HG03439 (cell line): ENCODE results near the gene SWT1.
"Not testable (repeated sequence)": the region's sequence is repeated elsewhere in the genome, so short reads cannot be mapped to it uniquely, and the experiment has no call there.

Experiments used
- ATAC-seq: cut with Tn5 transposase; IDR thresholded peaks from one replicate; pipeline ENCODE4 v1.9.1; 2021; ENCODE audit warnings: mild to moderate bottlenecking, moderate library complexity; ENCODE audit not compliant: unreplicated experiment

SWT1 gene

DNA sequence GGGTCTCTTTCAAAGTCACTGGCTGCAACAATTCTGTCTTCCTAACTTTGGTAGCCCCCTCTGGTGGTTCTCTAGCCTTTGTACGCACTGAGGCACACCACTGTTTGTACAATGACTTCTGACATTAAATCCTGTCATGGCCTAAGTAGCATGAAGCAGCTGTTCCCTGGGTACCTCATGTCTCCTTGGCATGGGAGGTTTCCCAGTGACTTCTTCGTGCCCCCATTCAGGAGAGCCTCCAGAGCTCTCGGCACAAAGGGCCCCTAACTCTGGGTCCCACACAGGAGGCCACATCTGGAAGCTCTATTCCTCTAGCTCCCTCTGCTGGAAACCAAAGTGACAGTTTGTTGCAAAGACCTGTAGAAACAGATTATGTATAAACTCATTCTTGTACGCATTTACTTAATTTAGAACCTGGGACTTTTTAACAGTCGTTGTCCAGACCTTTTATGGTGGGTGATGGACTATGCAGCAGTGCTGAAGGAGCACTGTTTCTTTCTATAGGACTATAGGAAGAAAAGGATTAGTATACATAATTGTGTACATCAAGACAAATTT, 13.4 kb downstream of the SWT1 start:
- peak; percentile 91 for ATAC-seq

DNA sequence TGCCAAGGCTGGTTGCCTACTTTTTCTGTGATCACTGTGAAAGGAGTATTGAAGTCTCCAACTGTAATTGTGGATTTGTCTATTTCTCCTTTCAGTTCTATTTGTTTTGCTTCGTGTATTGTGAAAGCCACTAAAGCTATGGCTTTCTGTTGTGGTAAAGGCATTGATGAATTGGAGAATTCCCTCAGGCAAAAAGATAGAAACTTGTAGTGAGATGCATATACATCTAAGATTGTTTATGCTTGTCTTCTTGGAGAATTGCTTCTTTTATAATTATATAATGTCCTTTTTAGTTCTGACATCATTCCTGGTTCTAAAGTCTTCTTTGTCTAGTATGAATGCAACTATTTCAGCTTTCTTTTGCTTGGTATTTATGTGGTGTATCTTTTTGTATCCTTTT, 36.8 kb downstream of the SWT1 start:
- no peak for ATAC-seq

DNA sequence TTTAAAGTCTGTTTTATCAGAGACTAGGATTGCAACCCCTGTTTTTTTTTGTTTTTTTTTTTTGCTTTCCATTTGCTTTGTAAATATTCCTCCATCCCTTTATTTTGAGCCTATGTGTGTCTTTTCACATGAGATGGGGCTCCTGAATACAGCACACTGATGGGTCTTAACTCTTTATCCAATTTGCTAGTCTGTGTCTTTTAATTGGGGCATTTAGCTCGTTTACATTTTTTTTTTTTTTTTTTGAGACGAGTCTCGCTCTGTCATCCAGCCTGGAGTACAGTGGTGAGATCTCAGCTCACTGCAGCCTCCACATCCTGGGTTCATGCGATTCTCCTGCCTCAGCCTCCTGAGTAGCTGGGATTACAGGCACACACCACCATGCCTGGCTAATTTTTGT, 41.7 kb downstream of the SWT1 start:
- not testable (repeated sequence) for ATAC-seq

DNA sequence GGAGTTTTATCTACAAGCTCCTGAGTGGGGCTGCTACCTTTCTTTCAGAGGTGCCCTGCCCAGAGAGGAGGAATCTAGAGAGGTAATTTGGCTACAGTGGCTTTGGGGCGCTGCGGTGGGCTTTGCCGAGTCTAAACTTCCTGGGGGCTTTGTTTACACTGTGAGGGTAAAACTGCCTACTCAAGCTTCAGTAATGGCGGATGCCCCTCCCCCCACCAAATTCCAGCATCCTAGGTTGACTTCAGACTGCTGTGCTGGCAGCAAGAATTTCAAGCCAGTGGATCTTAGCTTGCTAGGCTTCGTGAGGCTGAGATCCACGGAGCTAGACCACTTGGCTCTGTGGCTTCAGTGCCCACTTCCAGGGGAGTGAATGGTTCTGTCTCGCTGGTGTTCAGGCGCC, 43.9 kb downstream of the SWT1 start:
- no peak for ATAC-seq

DNA sequence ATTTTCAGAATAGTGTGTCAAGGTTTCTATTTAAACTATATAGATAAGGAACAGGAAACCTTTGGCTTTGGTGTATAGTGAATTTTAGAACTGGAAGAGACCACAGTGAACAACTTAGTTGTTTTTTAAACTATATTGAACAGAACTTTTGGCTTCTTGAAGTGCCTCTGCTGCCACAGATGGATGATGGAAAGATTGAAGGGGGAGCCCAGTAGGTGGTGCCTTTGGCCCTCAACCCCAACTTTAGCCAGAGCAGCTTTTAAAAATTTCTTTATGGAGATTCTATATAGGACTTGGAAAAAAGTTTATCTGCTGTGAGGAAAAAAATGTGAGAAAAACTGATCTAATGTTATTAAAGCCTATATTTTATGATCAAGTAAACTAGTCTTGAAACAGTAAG, 50.2 kb downstream of the SWT1 start:
- ATAC-seq, result no peak

DNA sequence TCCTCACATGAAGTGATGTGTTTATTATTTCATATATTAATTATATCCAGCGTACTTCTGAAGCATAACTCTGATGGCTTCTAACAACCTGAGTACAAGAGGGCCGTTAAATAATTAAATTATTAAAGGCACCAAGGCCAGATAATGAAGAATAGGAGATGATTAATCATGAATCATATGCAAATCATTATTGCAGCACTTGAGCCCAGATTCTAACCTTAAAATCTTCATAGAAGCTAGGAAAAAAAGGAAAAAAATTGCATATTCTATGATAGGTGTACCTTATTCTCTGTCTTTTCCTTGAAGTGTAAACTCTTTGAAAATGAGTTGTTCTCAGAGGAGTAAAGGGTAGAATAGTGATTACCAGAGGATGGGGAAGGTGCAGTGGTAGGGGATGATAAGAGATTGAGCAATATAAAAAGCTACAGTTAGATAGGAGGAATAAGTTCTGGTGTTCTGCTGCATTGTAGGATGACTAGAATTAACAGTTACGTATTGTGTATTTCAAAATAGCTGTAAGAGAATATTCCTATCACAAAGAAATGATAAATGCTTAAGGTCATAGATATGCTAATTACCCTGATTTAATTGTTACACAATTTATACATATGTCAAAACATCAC, 51.1 kb downstream of the SWT1 start:
- no peak for ATAC-seq

DNA sequence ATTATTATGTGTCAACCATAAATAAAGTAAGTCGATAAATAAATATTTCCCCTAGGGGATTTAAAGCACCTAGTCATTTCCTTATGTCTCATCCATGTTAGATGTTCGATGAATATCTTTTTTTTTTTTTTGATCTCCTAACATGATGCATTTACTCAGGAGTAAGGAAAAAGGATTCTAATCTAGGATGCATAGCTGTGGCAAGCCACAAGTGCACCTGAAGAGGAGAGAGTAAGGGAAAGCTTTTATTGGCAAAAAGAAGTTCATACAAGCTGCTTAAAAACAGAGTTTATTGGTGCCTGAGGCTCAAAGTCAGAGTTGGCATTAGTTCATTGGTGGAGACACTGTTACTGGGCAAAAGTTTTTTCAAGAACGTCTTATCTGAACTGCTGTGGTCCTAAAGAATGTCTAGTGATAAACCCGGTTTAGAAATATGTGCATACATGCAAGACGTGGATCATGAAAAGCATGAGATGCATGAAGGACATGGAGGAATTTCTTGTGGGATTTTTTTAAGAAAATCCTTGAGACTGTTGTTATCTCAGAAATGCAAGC, 51.7 kb downstream of the SWT1 start:
- ATAC-seq, result no peak

DNA sequence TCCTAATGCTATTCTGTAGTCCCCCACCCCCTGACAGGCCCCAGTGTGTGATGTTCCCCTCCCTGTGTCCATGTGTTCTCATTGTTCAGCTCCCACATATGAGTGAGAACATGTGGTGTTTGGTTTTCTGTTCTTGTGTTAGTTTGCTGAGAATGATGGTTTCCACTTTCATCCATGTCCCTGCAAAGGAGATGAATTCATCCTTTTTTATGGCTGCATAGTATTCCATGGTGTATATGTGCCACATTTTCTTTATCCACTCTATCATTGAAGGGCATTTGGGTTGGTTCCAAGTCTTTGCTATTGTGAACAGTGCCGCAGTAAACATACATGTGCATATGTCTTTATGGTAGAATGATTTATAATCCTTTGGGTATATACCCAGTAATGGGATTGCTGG, 52.4 kb downstream of the SWT1 start:
- ATAC-seq, result not testable (repeated sequence)

DNA sequence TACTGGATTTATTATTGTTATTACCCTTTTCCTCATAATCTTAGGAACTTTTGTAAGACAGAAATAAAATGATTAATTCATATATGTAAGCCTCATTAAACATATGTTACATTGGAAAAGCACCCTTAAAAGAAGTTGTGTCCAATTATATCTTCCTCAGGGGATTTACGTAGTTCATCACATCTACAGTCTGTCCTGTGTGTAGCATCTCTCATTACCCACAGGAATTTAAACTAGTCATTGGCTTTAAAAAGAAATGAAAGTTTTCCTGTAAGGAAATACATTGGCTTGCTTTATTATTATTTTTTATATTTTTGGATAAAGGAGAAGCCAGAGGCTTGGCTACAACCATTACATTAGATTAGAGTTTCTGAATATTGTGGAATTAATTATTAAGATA, 56.1 kb downstream of the SWT1 start:
- ATAC-seq, result no peak

DNA sequence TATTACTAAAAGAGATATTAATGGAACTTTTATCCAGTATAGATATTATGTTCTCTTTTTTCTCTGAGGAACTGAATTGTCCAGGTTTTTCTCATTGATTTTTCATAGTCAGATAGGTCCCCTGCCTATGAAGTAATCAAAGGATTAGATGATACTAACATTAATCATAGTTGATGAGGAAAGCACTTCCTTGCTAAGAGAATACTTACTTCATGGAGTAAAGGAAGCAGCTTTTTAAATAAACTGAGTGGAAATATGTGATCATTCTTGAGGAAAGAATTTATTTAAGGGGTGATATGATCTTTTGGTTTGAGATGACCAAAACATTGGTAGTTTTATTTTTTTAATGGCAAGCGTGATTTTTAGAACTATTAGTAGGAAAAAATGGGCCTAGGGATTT, 58.9 kb downstream of the SWT1 start:
- no peak for ATAC-seq

DNA sequence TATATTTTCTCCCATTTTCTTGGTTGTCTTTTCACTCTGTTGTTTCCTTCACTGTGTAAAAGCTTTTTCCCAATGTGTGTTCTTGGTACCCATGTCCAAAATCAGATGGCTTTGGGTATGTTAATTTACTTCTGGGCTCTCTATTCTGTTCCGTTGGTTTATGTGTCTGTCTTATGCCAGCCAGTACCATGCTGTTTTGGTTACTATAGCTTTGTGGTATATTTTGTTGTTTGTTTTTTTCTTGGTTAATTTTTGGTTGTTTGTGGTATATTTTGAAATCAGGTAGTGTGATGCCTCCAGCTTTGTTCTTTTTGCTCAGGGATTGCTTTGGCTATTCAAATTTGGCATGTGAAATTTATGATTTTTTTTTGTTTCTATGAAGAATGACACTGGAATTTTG, 67.2 kb downstream of the SWT1 start:
- no peak for ATAC-seq

DNA sequence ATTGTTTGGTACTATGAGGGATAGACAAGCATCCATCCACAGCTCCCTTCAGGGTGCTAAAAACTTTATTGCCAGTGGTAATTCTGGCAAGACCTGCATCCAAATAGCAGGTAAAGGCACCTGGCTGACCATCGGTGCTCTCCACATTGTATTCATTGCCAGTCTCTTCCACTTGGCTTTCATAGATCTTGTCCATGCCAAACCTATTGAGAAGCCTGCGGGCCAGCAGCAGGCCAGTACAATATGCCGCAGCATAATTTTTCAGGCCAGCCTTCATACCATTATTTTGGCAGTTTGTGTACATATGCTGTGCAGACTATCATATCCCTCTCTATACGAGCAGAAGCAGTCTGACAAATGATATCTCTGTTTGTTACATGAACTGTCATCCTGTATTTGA, 70.2 kb downstream of the SWT1 start:
- ATAC-seq, result no peak

DNA sequence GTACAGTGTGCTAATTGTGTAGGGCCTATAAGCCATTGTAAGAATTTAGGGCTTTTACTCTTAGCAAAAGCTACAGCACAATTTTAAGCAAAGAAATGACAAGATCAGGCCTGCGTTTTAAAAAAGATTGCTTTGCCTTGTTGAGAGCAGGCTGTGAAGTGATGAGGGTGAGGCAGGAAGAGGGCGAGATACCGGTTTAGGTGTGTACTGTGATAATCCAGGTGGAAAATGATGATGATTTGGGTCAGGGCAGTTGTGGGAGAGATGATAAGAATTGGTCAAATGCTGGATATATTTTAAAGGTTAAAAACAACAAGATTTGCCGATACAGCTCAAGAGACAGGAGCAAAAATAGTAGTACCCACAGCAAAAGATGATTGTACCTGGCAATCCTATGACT, 72.0 kb downstream of the SWT1 start:
- no peak for ATAC-seq

DNA sequence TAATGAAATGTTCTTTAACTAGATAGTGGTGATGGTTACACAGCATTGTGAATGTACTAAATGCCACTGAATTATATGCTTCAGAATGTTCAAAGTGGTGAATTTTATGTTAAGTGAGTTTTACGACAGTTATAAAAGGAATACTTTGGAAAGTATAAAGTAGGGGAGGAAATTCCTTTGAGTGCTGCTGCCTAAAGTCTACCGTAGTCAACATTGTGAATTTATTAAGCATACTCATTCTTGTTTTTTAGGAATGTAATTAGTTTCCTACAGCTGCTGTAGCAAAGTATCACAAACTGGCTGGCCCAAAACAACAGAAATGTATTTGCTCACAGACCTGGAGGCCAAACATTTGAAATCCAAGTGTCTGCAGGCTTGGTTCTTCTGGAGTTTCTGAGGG, 73.0 kb downstream of the SWT1 start:
- ATAC-seq, result no peak

DNA sequence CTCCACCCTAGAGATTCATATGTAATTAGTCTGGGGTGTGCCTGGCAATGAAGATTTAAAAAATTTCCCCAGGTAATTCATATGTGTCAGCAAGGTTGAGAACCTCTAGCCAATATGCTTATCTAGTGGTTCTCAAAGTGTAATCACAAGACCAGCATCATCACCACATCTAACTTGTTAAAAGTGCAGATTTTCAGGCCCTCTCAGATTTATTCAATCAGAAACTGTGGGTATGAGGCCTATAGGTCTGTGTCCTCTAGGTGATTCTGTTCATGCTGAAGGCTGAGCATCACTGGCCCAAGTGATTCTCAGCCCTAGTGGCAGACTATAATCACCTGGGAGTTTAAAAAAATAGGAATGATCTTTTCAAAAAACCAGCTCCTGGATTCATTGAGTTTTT, 75.9 kb downstream of the SWT1 start:
- no peak for ATAC-seq

DNA sequence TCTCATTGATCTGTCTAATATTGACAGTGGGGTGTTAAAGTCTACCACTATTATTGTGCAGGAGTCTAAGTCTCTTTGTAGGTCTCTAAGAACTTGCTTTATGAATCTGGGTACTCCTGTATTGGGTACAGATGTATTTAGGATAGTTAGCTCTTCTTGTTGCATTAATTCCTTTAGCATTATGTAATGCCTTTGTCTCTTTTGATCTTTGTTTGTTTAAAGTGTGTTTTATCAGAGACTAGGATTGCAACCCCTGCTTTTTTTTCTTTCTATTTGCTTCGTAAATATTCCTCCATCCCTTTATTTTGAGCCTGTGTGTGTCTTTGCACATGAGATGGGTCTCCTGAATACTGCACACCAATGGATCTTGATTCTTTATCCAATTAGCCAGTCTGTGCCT, 77.2 kb downstream of the SWT1 start:
- not testable (repeated sequence) for ATAC-seq

DNA sequence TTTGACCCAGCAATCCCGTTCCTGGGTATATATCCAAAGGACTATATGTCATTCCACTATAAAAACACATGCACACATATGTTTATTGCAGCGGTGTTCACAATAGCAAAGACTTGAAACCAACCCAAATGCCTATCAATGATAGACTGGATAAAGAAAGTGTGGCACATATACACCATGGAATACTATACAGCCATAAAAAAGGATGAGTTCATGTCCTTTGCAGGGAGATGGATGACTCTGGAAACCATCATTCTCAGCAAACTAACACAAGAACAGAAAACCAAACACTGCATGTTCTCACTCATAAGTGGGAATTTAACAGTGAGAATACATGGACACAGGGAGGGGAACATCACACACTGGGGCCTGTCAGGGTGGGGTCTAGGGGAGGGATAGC, 80.2 kb downstream of the SWT1 start:
- not testable (repeated sequence) for ATAC-seq

DNA sequence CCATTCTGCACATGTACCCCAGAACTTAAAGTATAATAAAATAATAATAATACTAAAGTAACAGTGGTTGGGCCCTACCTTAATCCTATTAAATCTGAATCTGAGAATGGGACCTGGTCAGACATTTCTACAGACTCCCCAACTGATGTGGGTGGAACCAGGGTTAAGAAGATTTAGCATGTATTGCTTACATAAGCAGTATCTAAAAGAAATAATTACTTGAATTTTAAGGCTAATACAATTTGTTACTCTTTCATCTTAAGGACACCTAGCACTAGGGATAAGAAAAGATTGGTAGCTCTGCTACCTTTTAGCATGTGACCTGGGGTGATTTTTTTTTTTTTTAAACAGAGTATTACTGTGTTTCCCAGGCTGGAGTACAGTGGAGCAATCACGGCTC, 80.7 kb downstream of the SWT1 start:
- no peak for ATAC-seq

DNA sequence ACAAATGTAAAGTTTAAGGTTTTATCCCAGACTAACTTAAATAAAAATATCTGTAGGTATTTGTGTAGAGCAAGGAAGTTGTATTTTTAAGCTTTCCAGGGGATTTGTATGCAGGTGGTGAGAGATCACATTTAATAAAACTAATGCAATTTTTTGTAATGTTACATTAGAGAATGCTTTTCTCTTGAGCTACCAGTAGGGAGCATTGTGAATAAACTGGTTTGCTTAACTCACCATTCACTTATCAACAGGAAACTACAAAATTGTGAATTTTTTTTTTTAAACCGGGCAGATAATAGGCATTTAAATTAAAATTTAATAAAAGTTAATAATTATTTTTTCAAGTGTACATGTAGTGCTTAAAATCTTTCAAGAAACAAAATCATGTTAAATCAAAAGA, 81.5 kb downstream of the SWT1 start:
- no peak for ATAC-seq

DNA sequence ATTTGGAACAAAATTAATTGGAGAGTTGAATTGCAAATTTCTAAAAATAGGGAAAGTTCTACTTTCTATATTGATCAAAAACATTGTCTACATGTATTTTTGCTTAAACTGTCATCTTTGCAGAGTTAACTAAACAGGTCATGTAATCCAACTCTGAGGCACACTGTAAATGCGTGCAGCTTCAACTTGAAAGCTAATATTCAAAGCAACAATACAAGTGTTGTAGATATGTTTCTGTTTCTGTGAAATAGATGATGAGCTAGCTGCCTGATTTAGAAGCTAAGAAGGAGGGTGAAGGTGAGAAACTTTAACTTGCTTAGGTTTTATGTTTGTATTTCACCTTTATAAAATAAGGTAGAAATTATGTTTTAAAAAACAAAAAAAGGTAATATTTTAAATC, 82.9 kb downstream of the SWT1 start:
- ATAC-seq, result no peak

DNA sequence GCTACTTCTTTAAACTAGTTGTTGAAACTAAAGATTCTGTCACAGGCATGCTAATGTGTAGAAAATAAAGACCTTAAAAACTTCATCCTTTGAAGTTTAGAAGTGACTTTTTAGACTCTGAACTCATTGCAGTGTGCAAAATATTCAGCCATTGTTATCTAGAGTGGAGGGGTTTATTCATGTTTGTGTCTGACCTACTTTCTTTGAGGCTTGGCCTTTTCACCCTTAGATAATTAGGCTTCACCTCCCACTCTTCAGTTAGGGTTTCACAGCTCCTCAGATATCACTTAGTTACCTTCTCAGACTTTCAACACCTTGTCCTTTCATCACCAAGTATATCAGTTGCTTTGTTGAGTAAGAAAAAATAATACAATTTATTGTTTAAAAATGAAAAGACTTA, 84.2 kb downstream of the SWT1 start:
- ATAC-seq, result no peak

DNA sequence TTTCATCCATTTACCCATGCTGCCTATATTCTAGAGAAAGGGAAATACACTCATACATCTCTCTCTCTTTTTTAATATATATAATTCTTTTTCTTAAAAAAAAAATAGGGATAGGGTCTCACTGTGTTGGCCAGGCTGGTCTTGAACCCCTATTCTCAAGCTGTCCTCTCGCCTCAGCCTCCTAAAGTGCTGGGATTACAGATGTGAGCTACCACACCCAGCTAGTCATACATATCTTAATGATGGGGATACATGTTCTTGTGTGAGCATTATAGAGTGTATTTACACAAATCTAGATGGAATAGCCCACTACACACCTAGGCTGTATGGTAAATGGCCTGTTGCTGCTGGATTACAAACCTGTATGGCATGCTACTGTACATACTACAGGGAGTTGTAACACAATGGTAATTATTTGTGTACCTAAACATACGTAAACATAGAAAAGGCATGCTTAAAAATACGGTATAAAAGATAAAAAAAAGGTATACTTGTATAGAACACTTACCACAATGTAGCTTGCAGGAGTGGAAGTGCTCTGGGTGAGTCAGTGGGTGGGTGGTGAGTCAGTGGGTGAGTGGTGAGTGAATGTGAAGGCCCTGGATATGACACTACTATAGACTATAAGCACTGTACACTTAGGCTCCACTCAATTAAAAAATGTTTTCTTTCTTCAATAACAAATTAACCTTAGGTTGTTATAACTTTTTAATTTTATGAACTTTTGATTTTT, 87.2 kb downstream of the SWT1 start:
- no peak for ATAC-seq
